Mucosa of descending colon (tissue), 3 donors: ENCODE measurements around the gene KIAA0825. TPM values are rescaled to one million over a fixed set of nuclear protein-coding genes. Genes with fewer than 3 reads are reported as not detected.

ENCODE experiments used
- ATAC-seq: fragments of 200-7000 bp; cut with Tn5 transposase; one replicate; pipeline ENCODE4 v1.9.1; 2020; ENCODE audit warnings: mild to moderate bottlenecking, moderate library complexity
- DNase-seq, 3 donors: peaks; one replicate each; pipeline ENCODE4 v3.0.0-alpha.2; 2020
- H3K36me3 ChIP-seq: fragments of 200-600 bp; one replicate; pipeline ENCODE4 v1.8.0; 2021; ENCODE audit warnings: low read depth, mild to moderate bottlenecking
- H3K4me1 ChIP-seq: fragments of 200-600 bp; one replicate; pipeline ENCODE4 v1.8.0; 2021; ENCODE audit warnings: low read depth, mild to moderate bottlenecking
- H3K4me3 ChIP-seq: fragments of 200-600 bp; one replicate; pipeline ENCODE4 v1.8.0; 2021; ENCODE audit warnings: mild to moderate bottlenecking
- H3K9me3 ChIP-seq: fragments of 200-600 bp; one replicate; pipeline ENCODE4 v1.8.0; 2021; ENCODE audit warnings: mild to moderate bottlenecking
- CTCF ChIP-seq: fragments of 200-600 bp; IDR thresholded peaks from one replicate; pipeline ENCODE4 v1.8.0; 2022; ENCODE audit warnings: antibody characterized with exemption, mild to moderate bottlenecking
- intact Hi-C, 2 donors: fragments of 100-400 bp; cut with DNase I in 1 of 2; cut with micrococcal nuclease in 1 of 2; formaldehyde crosslinking; loops; one replicate each; pipeline versions ENCODE4 v1.11.0 to v1.11.1; 2022; cut with DNase I, micrococcal nuclease
- total RNA-seq, 3 donors: library from RNA; stranded (reverse); fragmentation: NEBNext Ultra II Directional in 2 of 3; extraction: Animal tissue kit (Norgen Biotek cat#: 25700) in 2 of 3; gene quantifications; one replicate each; pipeline versions ENCODE4 v1.2.1 to v1.2.4, GENCODE V29; 2021 to 2023
- donor health status: DM: no; HTN: no; CAD: no; lungs with moderate emphysema.
- donor health status: DM: no; HTN: no; CAD: no.
- donor health status: DM: no; HTN: yes; CAD: no.

The KIAA0825 gene
- total RNA-seq, 3 donors from 2014 or later = 2.6 to 3.6 (median 3.1) TPM

GRCh38 chr5:94378062-94378461, 240.3 kb downstream of the KIAA0825 start:
- Histone ChIP-seq H3K9me3 (no peaks in the 10 kb centered on the region), H3K36me3 (no peaks in the 10 kb centered on the region), H3K4me1 (no peaks in the 10 kb centered on the region), H3K4me3 (no peak overlapping the region)
- intact Hi-C loops = no loop called here
- ATAC-seq = no peak
- DNase-seq = no peak
- no peak for TF ChIP-seq CTCF

GRCh38 chr5:94376672-94377345, 241.6 kb downstream of the KIAA0825 start:
- DNase-seq = peak in 1 of 3 donors; percentile 3
- no peak overlapping the region for H3K4me3 ChIP-seq
- ATAC-seq = peak; percentile 50
- H3K4me1 ChIP-seq = no peaks in the 10 kb centered on the region
- intact Hi-C loops = no loop called here
- H3K9me3 ChIP-seq = no peaks in the 10 kb centered on the region
- no peak for TF ChIP-seq CTCF
- no peaks in the 10 kb centered on the region for H3K36me3 ChIP-seq

GRCh38 chr5:94375801-94376200, 242.6 kb downstream of the KIAA0825 start:
- Histone ChIP-seq H3K4me1 (no peaks in the 10 kb centered on the region), H3K9me3 (no peaks in the 10 kb centered on the region), H3K4me3 (no peak overlapping the region), H3K36me3 (no peaks in the 10 kb centered on the region)
- TF ChIP-seq CTCF = no peak
- ATAC-seq (no peak), DNase-seq (no peak)
- intact Hi-C loops = no loop called here

GRCh38 chr5:94374336-94374735, 244.1 kb downstream of the KIAA0825 start:
- Histone ChIP-seq H3K36me3 (no peaks in the 10 kb centered on the region), H3K9me3 (no peaks in the 10 kb centered on the region), H3K4me1 (no peaks in the 10 kb centered on the region), H3K4me3 (no peak overlapping the region)
- intact Hi-C loops = no loop called here
- DNase-seq (no peak), ATAC-seq (no peak)
- no peak for TF ChIP-seq CTCF

- intact Hi-C loops = no loop called here
- DNase-seq (no peak), ATAC-seq (no peak)
- no peak for TF ChIP-seq CTCF
- Histone ChIP-seq H3K4me1 (no peaks in the 10 kb centered on the region), H3K4me3 (no peak overlapping the region), H3K36me3 (no peaks in the 10 kb centered on the region), H3K9me3 (no peaks in the 10 kb centered on the region)
Observed at GRCh38 chr5:94367900-94368299, 250.5 kb downstream of the KIAA0825 start.

DNA sequence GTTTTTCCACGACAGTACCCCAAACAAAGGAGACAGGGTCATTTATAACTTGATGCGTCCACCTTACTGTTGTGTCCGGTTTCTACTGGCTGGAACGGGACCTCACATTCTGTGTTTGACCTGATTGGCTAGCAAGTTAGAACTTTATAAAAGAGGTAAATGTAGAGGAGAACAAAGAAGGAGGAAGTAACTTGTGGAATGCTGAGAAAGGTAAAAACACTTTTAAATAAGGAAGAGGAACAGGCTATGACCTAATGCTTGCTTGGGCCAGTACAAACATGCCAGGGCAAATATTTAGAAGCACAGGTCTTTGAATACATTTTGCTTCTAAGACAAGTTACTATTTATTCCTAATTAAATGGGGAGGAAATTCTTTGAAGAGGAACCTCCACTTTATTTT, 251.6 kb downstream of the KIAA0825 start:
- intact Hi-C loops = no loop called here
- ATAC-seq = no peak

More for the DNA sequence above, 251.6 kb downstream of the KIAA0825 start:
- Histone ChIP-seq H3K4me3 (no peak overlapping the region), H3K9me3 (no peaks in the 10 kb centered on the region), H3K36me3 (no peaks in the 10 kb centered on the region), H3K4me1 (no peaks in the 10 kb centered on the region)
- DNase-seq = no peak
- no peak for TF ChIP-seq CTCF
